HG03135 (cell line): ENCODE measurements around the gene RGL1.
"Not testable (repeated sequence)": the region's sequence is repeated elsewhere in the genome, so short reads cannot be mapped to it uniquely, and the experiment has no call there.

ENCODE experiments used
- ATAC-seq: cut with Tn5 transposase; IDR thresholded peaks from one replicate; pipeline ENCODE4 v1.9.1; 2021; ENCODE audit warnings: mild to moderate bottlenecking, moderate library complexity; ENCODE audit not compliant: unreplicated experiment

The RGL1 gene

GRCh38 chr1:183783767-183784637 lies 20.9 kb upstream of the RGL1 start:
- ATAC-seq = no peak

- not testable (repeated sequence) for ATAC-seq
Observed at GRCh38 chr1:183785921-183786320, 19.0 kb upstream of the RGL1 start.

GRCh38 chr1:183787704-183788103 lies 17.2 kb upstream of the RGL1 start:
- no peak for ATAC-seq

GRCh38 chr1:183791319-183791718 lies 13.6 kb upstream of the RGL1 start:
- ATAC-seq = no peak

GRCh38 chr1:183792300-183792699 lies 12.6 kb upstream of the RGL1 start:
- no peak for ATAC-seq

- ATAC-seq = no peak
Observed at GRCh38 chr1:183794088-183794487, 10.8 kb upstream of the RGL1 start.

GRCh38 chr1:183800449-183800848 lies 4.5 kb upstream of the RGL1 start:
- no peak for ATAC-seq

GRCh38 chr1:183801649-183802048 lies 3.3 kb upstream of the RGL1 start:
- ATAC-seq = no peak

GRCh38 chr1:183804387-183804786 lies 533 bp upstream of the RGL1 start:
- ATAC-seq = no peak

- no peak for ATAC-seq
Observed at GRCh38 chr1:183806125-183806524, 1.2 kb downstream of the RGL1 start.

- no peak for ATAC-seq
Observed at GRCh38 chr1:183806675-183807074, 1.8 kb downstream of the RGL1 start.

GRCh38 chr1:183807549-183808168 lies 2.7 kb downstream of the RGL1 start:
- peak; percentile 52 for ATAC-seq

- no peak for ATAC-seq
Observed at GRCh38 chr1:183808296-183809027, 3.5 kb downstream of the RGL1 start.

- ATAC-seq = no peak
Observed at GRCh38 chr1:183810121-183810520, 5.2 kb downstream of the RGL1 start.

GRCh38 chr1:183810756-183811544 lies 6.0 kb downstream of the RGL1 start:
- no peak for ATAC-seq

- ATAC-seq = no peak
Observed at GRCh38 chr1:183812128-183812527, 7.2 kb downstream of the RGL1 start.

GRCh38 chr1:183812686-183813569 lies 8.0 kb downstream of the RGL1 start:
- no peak for ATAC-seq

- ATAC-seq = no peak
Observed at GRCh38 chr1:183814121-183814681, 9.3 kb downstream of the RGL1 start.

- no peak for ATAC-seq
Observed at GRCh38 chr1:183816110-183816509, 11.2 kb downstream of the RGL1 start.
